IMR-90 (cell line): Measurements from ENCODE around the gene CCDC60.
"Not testable (repeated sequence)": the region's sequence is repeated elsewhere in the genome, so short reads cannot be mapped to it uniquely, and the experiment has no call there.

Source experiments
- CTCF ChIP-seq: conservative IDR thresholded peaks from 2 replicates; pipeline ENCODE4 v1.5.1; 2012; ENCODE audit warnings: mild to moderate bottlenecking, low read depth, low read length, improper control_type of control experiment
- FOS ChIP-seq: fragments of 150-350 bp; IDR thresholded peaks from 2 replicates; pipeline ENCODE4 v1.6.1; 2016; ENCODE audit warnings: low read depth, low read length
- MAZ ChIP-seq: IDR thresholded peaks from 2 replicates; pipeline ENCODE4 v1.6.1; 2012; ENCODE audit warnings: low read depth, mild to moderate bottlenecking, low read length, improper control_type of control experiment, moderate library complexity, borderline replicate concordance
- POLR2A ChIP-seq: IDR thresholded peaks from 2 replicates; pipeline ENCODE4 v1.6.1; 2012; ENCODE audit warnings: mild to moderate bottlenecking, low read depth, low read length
- RAD21 ChIP-seq: IDR thresholded peaks from 2 replicates; pipeline ENCODE4 v1.6.1; 2012; ENCODE audit warnings: low read length, improper control_type of control experiment
- SMC3 ChIP-seq: fragments of 150-350 bp; IDR thresholded peaks from 2 replicates; pipeline ENCODE4 v1.6.1; 2016; ENCODE audit warnings: low read depth, mild to moderate bottlenecking, antibody characterized with exemption, low read length, moderate library complexity

DNA sequence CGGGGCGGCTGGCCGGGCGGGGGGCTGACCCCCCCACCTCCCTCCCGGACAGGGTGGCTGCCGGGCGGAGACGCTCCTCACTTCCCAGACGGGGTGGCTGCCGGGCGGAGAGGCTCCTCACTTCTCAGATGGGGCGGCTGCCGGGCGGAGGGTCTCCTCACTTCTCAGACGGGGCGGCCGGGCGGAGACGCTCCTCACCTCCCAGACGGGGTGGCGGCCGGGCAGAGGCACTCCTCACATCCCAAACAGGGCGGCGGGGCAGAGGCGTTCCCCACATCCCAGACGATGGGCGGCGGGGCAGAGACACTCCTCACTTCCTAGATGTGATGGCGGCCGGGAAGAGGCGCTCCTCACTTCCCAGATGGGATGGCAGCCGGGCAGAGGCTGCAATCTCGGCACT, 25.8 kb downstream of the CCDC60 start:
- TF ChIP-seq CTCF, MAZ, RAD21, FOS, POLR2A, SMC3: not testable (repeated sequence)
